ENCODE data around the gene CLIP1.
"Not testable (repeated sequence)": the region's sequence is repeated elsewhere in the genome, so short reads cannot be mapped to it uniquely, and the experiment has no call there.

Gene CLIP1

DNA sequence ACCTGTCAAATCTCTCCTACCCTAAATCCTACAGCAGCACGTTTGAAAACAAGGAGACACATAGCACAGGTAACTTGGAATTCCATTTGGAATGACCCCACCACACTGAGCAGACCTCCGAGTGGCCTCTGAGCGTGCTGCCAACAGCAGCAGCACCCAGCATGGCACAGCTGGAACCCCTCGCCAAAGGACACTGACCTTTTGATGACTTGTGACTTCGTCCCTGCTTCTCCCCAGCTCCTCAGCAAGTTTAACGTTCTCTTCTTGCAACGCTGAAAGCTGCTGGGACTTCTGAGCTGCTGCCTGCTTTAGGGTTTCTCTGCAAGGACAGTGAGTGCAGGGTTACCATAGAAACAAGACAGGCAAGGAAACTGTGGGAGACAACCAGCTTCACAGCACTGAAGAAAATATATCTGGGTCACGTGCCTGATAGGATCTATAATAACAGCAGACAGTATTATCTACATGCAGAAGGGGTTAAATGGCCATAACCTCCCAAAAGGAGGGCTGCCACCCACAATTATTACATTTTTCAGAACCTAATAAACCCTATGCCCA is 112.8 kb downstream of the CLIP1 start:
- DNase-seq: no peak

DNA sequence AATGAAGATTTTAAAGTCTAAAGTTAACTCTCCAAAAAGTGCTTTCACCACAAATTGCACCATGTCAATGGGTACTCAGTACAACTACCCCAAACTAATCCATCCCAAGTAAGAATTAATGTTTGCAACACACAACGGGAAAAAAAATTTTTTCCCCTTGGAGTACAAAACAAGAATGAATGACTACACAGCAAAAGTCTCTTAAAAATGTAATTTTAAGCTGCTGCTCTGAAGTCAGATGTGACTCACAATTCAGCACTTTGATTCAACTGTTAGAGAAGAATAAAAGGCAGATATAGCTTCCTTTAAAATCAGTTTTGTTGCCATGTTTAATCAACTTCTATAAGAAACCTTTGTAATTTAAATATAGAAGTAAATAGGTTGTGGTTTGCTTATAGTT is 113.7 kb downstream of the CLIP1 start:
- no peak for DNase-seq

DNA sequence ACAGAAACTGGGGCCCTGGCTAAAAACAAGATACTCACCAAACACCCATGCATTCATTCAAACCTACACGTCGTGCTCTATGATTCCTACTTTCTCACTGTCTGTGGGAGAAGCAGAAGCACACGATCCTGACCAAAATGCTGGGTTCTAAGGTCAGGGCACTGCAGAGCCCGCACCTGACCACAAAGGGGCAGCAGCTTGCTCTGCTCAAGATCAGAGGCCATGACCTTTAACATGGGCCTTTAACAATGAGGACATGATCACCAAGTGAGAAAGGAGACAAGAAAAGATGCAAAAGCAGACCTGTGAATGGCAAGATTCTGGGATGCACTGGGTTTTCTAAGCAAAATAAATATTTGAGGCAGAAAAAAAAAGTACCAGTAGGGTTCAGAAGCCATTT is 116.1 kb downstream of the CLIP1 start:
- no peak for DNase-seq

DNA sequence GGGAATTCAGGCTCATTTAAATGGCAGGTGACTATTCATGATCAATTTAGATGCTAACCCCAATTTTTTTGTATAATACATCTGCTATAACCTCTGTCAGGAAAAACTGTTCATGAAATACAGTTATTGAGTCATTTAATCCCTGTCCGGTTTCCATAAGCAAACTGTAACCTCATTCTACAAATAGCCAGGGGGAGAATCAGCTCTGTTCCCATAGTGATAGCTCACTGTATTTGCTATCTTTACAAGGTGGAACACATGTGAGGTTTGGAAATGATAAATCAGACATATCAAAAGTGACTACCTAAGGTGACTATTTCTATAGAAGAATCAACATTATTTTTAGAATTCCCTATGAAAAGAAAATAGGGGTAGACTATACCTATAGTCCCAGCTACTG is 117.5 kb downstream of the CLIP1 start:
- no peak for DNase-seq

DNA sequence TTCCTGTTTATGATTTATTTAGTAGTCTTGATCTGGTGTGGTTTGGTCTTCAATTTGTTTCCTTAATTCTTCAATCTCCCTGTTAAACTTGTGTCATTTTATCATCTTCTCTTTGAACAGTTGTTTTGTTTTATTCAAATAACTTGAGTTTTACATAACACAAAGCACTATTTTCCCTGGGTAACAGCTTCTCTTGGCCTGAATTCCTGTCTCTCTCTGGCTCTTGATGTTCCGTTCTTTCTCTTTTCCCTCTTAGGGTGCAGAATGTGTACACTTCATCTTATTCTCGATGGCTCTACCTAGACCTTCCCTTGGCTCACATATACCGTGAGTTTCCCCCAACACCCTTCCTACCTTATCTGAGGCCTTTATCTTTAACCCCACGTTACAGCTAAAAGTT is 119.4 kb downstream of the CLIP1 start:
- no peak for DNase-seq

DNA sequence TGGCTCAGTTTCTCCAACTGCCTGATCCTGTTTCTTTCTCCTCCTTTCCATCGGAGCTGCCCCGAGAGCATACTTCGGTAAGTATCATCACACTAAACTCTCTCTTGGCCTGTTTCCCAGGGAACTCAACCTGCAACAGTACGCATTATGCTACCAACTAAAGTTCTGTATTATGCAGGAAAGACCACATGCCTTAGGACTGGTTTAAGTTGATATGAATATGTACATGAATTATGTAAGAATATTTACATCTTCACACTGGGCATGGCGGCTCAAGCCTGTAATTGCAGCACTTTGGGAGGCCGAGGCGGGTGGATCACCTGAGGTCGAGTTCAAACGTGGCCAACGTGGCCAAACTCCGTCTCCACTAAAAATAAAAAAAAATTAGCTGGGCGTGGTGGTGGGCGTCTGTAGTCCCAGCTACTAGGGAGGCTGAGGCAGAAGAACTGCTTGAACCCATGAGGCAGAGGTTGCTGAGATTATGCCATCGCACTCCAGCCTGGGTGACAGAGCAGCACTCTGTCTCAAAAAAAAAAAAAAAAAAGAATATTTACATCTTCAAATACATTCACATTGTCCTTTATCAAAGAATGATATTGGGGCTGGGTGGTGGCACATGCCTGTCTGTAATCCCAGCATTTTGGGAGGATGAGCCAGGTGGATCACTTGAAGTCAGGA is 124.3 kb downstream of the CLIP1 start:
- no peak for DNase-seq

DNA sequence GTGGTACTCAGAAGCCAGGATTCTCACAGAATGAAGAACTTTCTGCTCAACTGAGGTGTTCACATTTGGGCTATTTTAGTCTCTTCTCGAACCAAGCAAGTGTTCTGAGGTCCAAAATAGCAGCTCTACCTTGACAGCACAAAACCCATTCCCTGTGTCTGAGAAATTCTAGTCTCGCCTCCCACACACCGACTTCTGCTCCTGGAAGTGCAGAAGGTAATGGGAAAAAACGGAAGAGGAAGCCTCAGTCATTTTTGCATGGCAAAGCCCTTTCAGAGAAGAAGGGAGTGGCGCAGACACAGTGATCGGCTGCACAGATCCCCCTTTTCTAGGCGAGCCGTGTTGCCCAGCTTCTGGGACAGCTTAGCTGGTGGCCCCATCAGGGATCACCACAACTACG is 125.0 kb downstream of the CLIP1 start:
- DNase-seq: no peak

DNA sequence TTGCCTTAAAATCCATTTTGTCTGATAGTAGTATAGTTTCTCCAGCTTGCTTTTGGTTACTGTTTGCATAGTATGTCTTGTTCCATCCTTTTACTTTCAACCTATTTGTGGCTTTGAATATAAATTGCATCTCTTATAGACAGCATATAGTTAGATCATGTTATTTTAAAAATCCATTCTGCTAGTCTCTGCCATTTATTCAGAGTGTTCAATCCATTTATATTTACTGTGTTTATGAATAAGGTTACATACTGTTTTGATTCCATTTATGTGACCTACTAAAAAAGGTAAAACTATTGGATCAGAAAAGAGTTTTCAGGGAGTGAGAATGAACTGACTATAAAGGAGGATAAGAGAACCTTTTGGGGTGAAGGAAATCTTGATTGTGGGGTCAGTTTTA is 126.6 kb downstream of the CLIP1 start:
- no peak for DNase-seq

DNA sequence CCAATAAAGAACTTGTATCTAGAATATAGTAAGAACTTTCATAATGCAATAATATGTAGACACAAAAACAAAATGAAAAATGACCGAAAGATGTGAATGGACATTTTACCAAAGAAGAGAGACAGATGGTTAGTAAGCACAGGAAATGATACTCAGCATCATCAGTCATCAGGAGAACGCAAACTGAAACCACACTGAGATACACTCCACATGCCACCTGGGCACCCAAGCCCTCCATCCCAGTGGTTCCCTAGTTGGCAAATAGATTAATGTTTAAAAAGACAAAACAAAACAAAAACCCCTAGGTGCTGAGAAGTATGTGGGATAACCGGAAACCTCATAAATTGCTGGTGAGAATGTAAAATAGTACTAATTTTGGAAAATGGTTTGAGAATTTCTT is 129.4 kb downstream of the CLIP1 start:
- DNase-seq: no peak

DNA sequence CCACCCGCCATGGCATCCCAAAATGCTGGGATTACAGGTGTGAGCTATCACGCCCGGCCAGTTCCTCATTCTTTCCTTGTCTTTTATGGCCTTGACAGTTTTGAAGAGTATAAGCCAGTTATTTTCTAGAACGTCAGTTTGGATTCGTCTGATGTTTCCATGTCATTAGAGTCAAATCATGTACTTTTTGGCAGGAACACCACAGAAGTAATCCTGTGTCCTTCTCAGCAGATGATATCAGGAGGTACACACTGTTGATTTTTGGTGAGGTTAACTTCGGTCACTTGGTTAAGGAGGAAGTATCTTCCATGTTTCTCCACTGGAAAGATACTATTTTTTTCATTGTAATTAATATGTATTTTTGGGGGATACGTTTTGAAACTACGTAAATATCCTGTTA is 131.0 kb downstream of the CLIP1 start:
- no peak for DNase-seq

DNA sequence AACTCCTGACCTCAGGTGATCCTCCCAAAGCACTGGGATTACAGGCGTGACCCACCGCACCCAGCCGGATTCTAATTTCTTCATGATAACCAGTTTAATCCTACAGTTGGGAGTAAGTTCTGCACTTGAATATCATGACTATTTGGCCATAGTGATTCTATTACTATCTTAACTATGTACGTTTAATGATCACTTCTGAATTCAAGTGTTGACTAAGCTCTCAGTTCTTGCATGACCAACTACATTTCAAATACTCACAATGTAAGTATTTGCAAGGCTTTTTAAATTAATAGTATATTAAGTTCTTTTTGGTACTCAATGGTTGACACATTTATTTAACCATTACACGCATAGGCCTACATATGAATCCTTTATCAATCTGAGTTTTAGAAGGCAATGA is 138.8 kb downstream of the CLIP1 start:
- no peak for DNase-seq

DNA sequence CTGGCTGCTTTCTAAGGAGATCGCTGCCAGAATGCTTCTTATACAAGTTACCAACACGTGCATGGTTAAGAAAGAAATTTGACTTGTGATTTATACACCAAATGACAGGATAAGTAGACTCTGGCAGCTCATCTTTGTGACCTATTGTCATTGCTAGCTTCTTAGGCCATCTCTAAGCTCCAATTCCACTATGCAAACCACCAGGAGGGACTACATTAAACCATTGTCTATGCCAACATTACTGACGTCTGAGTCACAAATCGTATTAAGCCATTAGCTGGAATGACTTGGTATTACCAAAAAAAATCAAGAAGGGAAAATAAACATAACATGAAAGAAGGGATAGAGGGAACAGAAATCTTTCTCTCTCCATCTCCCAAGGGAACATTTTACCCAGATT is 140.4 kb downstream of the CLIP1 start:
- no peak for DNase-seq

DNA sequence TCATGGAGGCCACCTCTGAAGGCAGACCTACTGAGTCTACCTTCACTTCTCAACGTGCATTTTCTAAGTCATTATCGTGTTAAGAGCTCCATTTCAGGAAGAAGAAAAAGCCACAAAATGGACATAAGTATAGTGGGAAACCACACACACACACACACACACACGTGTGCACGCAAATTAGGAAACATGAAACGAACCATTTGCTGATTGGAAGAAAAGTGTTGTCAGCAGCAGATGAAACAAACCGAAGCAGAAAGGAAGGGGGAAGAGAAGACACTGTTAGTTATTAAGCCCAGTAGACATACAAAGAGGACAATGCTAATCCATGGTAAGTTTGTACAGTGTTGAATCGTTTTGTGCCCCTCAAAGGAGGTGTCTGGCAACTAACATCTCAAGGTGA is 146.2 kb downstream of the CLIP1 start:
- DNase-seq: no peak

DNA sequence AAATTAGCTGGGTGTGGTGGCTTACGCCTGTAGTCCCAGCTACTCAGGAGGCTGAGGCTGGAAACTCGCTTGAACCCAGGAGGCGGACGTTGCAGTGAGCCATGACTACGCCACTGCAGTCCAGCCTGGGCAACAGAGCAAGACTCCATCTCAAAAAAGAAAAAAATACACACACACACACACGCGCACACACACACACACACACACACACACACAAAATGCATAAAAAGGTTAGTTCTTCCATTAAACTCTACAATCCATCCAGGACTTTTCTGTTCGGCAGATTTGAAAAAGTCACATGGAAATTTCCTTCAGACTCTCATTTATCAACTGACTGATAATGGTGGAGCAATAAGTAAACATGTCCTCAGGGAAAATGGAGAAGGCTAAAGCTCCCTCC is 147.0 kb downstream of the CLIP1 start:
- no peak for DNase-seq

DNA sequence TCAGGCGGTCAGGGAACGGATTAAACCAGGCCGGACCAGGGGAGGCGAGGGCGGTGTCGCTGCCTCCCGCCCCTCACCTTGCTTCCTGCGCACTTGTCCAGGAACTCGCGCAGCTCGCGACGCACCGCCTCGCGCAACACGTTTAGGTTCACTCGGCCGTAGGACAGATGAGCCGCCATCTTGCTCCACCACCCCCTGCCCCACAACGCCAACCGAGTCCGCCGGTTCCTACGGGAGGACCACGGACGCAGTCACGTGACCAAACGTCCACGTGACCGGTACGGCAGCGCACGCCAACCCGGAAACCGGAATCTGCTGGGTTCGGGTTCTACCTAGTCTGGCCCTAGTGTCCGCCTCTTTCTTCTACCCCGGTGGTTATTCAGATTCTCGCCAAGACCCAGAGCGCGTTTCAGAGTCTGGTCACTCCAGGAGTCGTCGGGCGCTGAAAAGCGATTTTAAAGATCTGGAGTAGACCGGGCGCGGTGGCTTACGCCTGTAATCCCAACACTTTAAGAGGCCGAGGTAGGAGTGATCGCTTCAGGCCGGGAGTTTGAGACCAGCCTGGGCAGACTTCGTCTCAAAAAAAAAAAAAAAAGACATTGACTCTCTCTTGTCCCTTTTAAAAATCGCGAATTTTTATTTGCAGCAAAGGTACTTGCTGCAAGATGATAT is 156.1 kb downstream of the CLIP1 start, which contains the start of gene VPS33A:
Gene VPS33A (minus strand): TSS at position 265 of the 672 bp plus-strand sequence. CDS start 86 bp downstream, at position 179.
- peak; percentile 98 for DNase-seq

DNA sequence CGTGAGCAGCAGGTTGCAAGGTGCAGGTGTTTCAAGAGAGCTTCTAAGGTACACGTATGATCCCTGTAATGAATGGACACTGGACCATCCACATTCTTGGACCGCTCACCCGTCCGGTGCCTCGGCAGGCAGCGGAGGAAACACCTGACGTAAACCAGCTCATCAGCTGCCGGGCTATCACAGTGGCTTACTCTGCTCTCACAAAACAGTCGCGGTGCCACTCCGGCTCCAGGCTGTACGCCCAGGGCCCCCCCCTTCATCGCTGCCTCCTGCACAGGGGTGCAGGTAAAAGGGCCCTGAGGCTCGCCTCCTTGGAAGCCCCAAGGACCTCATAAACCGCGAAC is 156.6 kb downstream of the CLIP1 start:
- DNase-seq: peak; percentile 46

DNA sequence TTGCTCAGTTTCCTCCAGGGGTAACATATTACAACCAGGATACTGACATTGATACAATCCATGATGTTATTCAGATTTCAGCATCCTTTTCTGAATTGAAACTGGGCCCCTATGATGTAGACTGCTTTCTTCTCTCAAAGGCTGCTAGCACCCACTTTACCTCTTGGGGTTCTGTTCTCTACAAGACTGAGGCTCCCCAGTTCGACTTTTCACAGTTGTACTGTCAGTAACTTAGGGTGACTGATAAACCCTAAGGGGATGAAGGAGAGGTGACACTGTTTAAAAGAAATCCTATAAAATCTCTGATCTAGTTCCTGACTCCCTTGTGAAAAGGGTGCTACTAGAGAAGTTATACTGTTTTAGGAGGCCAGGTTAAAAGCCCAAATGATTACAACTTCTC is 157.0 kb downstream of the CLIP1 start:
- no peak for DNase-seq

DNA sequence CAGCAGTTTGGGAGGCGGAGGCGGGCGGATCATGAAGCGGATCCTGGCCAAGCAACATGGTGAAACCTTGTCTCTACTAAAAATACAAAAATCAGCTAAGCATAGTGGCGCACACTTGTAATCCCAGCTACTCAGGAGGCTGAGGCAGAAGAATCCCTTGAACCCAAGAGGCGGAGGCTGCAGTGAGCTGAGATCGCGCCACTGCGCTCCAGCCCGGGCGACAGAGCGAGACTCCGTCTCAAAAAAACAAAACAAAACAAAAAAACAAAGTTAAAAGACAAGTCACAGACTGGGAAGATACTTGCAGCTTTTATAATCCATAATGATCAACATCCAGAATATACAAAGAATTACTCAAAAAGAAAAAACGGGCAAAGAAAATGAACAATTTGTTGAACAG is 161.7 kb downstream of the CLIP1 start:
- DNase-seq: not testable (repeated sequence)

DNA sequence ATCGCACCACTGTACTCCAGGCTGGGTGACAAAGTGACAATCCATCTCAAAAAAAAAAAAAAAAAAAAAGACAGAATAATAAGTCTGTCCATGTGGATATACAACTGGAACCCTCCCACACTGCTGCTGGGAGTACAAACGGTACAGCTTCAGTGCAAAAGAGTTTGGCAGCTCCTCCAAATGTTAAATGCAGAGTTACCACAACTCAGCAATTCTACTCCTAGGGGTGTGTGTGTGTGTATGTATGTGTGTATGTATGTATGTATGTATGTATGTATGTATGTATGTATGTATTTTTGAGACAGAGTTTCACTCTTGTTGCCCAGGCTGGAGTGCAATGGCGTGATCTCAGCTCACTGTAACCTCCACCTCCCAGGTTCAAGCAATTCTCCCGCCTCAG is 163.5 kb downstream of the CLIP1 start:
- not testable (repeated sequence) for DNase-seq

DNA sequence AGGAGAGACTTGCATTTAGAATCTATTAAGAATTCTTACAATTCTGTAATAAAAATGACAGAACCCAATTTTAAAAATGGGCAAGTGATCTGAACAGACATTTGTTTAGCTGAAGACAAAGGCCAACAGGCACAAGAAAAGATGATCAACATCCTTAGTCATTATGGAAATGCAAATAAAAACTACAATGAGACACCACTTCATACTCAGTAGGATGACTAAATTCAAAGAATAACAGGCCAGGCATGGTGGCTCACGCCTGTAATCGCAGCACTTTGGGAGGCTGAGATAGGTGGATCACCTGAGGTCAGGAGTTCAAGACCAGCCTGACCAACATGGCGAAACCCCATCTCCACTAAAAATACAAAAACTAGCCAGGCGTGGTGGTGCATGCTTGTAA is 164.0 kb downstream of the CLIP1 start:
- not testable (repeated sequence) for DNase-seq

DNA sequence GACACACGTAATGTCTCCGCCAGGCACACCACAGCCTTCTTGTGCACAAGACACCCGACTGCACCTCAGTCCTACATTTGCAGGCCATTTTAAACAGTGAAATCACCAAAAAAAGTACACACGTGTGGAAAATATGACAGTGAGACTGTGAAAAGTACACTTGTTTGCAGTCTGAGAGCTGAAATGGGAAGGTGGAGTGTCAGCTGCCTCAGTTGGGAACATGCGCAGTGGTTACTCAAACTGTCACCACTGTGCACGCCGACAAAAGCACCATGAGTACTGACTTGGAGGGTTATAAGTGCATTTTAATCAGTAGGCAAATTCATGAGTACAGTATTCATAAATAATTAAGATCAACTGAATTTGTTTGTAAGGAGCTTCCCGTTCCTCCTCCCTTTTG is 171.9 kb downstream of the CLIP1 start:
- no peak for DNase-seq

DNA sequence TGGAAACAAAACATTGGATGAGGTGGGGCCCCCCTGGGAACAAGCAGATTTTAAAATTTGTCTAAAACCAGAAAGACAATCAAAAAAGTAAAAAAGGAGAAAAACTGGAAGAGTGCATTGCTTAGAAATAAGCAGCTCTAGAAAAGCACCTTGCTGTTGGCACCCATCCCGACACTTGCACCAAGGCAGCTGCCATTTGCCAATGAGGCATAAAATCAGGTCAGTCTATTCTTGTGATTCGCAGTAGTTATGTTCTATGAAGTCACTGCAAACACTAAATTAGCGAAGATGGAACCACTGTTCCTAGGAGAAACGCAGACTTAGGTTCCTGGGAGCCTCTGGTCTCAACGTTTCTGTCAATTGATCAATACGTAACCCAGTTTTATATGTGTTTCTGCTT is 172.4 kb downstream of the CLIP1 start:
- DNase-seq: no peak

DNA sequence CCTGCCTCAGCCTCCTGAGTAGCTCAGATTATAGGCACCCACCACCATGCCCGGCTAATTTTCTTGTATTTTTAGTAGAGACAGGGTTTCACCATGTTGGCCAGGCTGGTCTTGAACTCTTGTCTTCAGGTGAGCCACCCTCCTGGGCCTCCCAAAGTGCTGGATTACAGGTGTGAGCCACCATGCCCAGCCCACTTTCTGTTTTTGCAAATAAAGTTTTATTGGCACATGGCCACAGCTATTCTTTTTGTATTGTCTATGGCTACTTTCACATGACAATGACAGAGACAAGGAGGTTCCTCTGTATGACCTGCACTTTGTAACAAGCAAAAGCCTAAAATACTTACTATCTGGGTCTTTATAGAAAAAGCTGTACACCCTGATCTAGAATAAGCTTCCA is 176.9 kb downstream of the CLIP1 start:
- DNase-seq: no peak

DNA sequence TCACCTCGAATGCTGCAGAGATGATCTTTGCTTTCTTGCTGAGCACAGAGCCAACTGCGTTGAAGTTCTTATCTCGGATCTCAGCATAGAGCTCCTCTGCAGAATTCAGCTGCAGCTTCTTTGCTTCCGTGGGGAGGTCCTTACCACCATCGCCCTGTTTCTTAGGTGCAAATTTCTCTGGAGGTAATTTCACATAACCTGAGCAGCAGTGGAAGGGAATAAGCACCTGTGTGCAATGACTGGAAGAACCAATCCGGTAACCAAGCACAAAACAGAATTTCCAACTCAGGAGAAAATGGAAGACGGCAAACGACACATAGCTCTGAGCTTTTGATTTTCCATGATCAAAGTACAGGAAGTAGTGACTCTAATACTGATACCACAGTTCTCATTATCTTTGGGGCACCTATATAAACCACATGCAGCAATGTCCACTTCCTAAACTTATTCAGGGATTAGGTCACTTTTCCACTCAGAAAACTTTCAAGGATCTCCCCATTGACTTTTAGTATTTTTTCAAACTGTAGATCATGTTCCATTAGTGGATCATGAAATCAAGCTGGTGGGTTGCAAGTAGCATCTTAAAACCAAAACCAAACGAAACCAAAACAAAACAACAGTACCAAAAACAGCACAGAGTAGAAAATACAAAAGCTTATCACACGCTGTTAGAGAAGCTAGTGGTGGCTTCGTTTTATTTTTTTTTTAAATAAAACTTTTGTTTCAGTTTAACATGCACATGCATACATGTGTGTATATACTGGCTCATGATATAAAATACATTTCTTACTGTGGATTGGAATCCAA is 177.7 kb downstream of the CLIP1 start:
- no peak for DNase-seq

All from NCI-H345 (cell line).